GM12878 (cell line): ENCODE results near the gene PROSER3.
A peak's percentile ranks its signal among the peaks of the same experiment; 100 is the strongest.

ENCODE experiments used
- CREM ChIP-seq: IDR thresholded peaks from 2 replicates; pipeline ENCODE4 v1.6.1; 2014; ENCODE audit warnings: antibody characterized with exemption, low read depth
- DPF2 ChIP-seq: fragments of 450-650 bp; IDR thresholded peaks from 2 replicates; pipeline ENCODE4 v1.6.1; 2017; ENCODE audit warnings: mild to moderate bottlenecking
- KDM1A ChIP-seq: fragments of 200-600 bp; sonication (generic); IDR thresholded peaks from 2 replicates; pipeline ENCODE4 v1.6.1; 2016; ENCODE audit warnings: borderline replicate concordance
- MXI1 ChIP-seq: fragments of 150-350 bp; IDR thresholded peaks from 2 replicates; pipeline ENCODE4 v1.6.1; 2011; ENCODE audit warnings: low read depth, mild to moderate bottlenecking, inconsistent platforms, low read length, improper control_type of control experiment
- POLR2A ChIP-seq: IDR thresholded peaks from 2 replicates; pipeline ENCODE4 v1.6.1; 2011; ENCODE audit warnings: low read depth, mild to moderate bottlenecking, low read length
- POLR2AphosphoS5 ChIP-seq: IDR thresholded peaks from 2 replicates; pipeline ENCODE4 v1.6.1; 2011; ENCODE audit warnings: mild to moderate bottlenecking, low read length, inconsistent platforms
- RAD21 ChIP-seq: IDR thresholded peaks from 2 replicates; pipeline ENCODE4 v1.6.1; 2011; ENCODE audit warnings: mild to moderate bottlenecking, low read depth, low read length, moderate library complexity; ENCODE audit not compliant: insufficient read depth
- TF ChIP-seq, protein P1 (sequence below): IDR thresholded peaks from 2 replicates; pipeline ENCODE4 v1.6.1; 2011; ENCODE audit warnings: low read depth, mild to moderate bottlenecking, low read length, moderate library complexity, borderline replicate concordance; ENCODE audit errors: extremely low read depth
- TF ChIP-seq, protein P2 (sequence below): IDR thresholded peaks from 2 replicates; pipeline ENCODE4 v1.6.1; 2012; ENCODE audit warnings: low read depth, low read length, improper control_type of control experiment
- TF ChIP-seq, protein P3 (sequence below), 3 experiments: IDR thresholded peaks in 2 of 3; conservative IDR thresholded peaks in 1 of 3; 2 replicates each; pipeline ENCODE4 v1.5.1; 2011; ENCODE audit warnings: low read depth in 3 of 3, low read length in 3 of 3, mild to moderate bottlenecking in 3 of 3, control low read depth in 2 of 3, moderate library complexity in 2 of 3, inconsistent platforms in 1 of 3, mixed read lengths in 1 of 3; ENCODE audit not compliant: control insufficient read depth in 2 of 3, insufficient read depth in 1 of 3; ENCODE audit errors: extremely low read depth in 1 of 3

DNA sequence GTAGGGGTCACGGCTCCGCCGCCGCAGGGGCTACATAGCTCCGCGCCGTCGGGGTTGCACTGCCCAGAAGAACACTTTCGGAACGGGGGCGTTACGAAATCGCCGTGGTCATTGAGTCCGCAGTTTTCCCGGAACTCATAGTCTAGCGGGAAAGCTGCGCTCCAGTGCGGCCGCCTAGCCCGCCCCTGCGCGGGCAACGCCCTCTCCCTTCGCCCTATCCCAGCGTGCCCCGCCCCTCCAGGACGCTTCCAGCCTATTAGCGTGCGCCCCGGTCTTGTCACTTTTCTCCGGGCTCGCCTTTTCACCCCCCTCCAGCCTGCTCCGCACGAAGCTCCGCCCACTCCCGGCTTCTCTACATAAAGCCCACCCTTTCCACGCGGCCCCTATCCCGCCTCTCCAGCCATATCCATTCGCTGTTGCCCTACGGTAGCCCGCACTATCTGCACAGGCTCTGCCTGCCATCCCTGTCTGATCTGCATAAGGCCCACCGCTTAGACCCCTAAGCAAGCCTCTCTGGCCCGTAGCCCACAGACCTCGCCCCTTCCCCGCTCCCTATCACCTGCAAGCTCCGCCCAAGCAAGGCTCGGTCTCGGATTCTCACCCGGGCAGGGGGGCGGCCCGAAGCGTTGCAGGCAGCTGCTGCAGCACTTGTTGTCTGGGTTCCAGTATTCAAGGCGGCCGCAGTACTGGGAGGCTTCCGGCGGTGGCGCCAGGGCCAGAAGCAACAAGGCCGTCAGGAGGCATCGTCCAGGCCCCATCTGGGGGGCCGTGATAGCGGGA, 17.4 kb upstream of the PROSER3 start:
- TF ChIP-seq CREM (no peak; the same call in 1 of the 2 replicates), RAD21 (peak; percentile 7; the same call in 1 of the 2 replicates), POLR2AphosphoS5 (peak; percentile 88), POLR2A (peak; percentile 84), KDM1A (no peak), MXI1 (peak; percentile 69), DPF2 (peak; percentile 37)
- TF ChIP-seq, protein P1, sequence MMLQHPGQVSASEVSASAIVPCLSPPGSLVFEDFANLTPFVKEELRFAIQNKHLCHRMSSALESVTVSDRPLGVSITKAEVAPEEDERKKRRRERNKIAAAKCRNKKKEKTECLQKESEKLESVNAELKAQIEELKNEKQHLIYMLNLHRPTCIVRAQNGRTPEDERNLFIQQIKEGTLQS = no peak
- TF ChIP-seq, protein P2, sequence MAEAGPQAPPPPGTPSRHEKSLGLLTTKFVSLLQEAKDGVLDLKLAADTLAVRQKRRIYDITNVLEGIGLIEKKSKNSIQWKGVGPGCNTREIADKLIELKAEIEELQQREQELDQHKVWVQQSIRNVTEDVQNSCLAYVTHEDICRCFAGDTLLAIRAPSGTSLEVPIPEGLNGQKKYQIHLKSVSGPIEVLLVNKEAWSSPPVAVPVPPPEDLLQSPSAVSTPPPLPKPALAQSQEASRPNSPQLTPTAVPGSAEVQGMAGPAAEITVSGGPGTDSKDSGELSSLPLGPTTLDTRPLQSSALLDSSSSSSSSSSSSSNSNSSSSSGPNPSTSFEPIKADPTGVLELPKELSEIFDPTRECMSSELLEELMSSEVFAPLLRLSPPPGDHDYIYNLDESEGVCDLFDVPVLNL = no peak
- TF ChIP-seq, protein P3, sequence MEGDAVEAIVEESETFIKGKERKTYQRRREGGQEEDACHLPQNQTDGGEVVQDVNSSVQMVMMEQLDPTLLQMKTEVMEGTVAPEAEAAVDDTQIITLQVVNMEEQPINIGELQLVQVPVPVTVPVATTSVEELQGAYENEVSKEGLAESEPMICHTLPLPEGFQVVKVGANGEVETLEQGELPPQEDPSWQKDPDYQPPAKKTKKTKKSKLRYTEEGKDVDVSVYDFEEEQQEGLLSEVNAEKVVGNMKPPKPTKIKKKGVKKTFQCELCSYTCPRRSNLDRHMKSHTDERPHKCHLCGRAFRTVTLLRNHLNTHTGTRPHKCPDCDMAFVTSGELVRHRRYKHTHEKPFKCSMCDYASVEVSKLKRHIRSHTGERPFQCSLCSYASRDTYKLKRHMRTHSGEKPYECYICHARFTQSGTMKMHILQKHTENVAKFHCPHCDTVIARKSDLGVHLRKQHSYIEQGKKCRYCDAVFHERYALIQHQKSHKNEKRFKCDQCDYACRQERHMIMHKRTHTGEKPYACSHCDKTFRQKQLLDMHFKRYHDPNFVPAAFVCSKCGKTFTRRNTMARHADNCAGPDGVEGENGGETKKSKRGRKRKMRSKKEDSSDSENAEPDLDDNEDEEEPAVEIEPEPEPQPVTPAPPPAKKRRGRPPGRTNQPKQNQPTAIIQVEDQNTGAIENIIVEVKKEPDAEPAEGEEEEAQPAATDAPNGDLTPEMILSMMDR (IDR thresholded peaks at IDR 0.05 in 2 of 3, conservative IDR thresholded peaks at IDR 0.05 in 1 of 3; ENCODE audit: control insufficient read depth in 2 of 3, extremely low read depth in 1 of 3, insufficient read depth in 1 of 3, low read depth in 3 of 3, low read length in 3 of 3) = peak in 2 of 3 experiments; percentile 24 to 30; a peak in 4 of 6 replicates
